CD4-positive, alpha-beta T cell treated with Interleukin-17A for 1 hour (primary cell): Measurements from ENCODE around the gene SYNC.
"Not testable (repeated sequence)": the region's sequence is repeated elsewhere in the genome, so short reads cannot be mapped to it uniquely, and the experiment has no call there.

Experiments used
- DNase-seq: peaks from one replicate; pipeline ENCODE4 v3.0.0-alpha.2; 2020

The SYNC gene

GRCh38 chr1:32686387-32686786 lies 16.2 kb downstream of the SYNC start:
- no peak for DNase-seq

DNA sequence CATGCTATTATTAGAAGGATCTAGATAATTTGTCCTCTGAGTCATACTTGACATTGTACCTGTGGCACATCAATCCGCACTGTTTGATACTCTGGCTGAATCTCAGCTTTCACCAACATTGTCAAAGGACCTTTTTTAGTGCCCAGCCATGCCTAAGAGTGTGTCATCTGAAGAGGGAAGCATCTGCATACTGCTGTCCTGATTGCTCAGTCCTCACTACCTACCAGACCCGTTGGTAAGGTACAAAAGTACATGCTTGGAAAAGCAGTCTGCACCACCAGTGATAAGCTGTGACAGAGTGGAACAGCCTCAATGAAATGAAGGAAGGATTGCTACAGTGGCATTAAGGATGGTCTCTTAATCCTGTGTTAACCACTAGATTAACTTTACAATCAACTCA lies 17.1 kb downstream of the SYNC start:
- no peak for DNase-seq

DNA sequence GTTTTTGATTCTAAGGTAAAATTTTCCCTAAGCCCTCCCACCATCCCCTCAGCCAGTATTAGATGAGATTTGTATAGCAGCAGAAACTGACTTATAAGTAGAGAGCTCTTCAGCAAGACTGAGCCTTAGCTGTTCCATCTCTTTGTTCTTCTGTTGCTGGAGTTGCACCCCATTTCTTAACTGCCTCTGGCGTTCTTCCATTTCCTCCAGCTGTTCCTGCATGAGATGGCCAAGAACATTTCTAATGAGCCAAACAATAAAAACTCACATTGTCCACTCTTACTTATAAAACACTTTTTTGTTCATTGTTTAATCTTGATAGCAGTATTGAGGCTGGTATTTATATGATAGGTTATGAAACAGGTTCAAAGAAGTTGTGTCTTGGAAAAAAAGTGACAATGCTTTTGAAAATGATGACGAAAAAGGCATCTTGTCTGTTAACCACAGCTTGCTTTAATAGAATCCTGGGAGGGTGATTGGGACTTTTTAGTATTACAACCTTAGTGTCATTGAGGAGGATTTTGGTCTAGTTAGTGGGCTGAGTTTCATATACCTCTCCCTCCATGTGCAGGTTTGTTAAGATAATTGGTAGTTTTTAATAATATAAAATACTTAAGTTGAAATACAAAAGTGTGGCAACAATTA lies 18.3 kb downstream of the SYNC start:
- no peak for DNase-seq

GRCh38 chr1:32683397-32683796 lies 19.2 kb downstream of the SYNC start:
- DNase-seq: no peak

DNA sequence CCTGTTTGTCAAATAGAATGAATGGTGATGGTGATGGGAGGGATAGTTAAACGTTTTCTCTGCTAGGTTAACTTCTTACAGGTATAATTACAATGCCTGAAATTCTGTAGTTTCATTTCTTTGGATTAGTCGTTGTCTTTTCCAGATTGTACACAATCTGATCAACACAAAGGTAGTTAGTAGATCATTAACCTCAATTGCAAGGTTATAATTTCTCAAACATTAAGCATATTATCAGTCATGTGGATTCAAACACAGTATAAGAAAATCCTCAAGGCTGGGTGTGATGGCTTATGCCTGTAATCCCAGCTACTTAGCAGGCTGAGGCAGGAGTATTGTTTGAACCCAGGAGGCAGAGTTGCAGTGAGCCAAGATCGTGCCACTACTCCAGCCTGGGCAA lies 20.6 kb downstream of the SYNC start:
- DNase-seq: no peak

DNA sequence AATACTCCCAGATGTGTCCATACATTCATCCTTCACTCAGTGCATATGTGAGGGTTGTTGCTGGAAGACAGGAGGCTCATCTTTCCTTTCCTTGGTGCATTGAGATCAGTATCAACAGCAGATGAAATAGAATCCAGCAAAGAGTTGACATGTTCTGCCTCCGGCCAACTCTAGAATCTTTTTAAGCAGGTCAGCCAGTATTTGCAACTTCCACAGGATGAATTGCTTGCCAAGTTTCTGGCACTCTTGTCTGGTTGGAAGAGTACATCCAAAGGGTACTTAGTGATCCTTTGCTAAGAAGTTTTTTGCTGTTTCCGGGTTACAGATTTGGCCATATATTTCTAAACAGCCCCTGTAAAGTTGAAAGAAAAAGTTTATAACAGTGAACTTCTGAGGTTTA lies 21.1 kb downstream of the SYNC start:
- DNase-seq: no peak

- no peak for DNase-seq
Measured at GRCh38 chr1:32680642-32681041, 21.9 kb downstream of the SYNC start.

- DNase-seq: not testable (repeated sequence)
Measured at GRCh38 chr1:32679993-32680392, 22.6 kb downstream of the SYNC start.

- no peak for DNase-seq
Measured at GRCh38 chr1:32676945-32677344, 25.6 kb downstream of the SYNC start.

- not testable (repeated sequence) for DNase-seq
Measured at GRCh38 chr1:32668716-32669115, 33.9 kb downstream of the SYNC start.

DNA sequence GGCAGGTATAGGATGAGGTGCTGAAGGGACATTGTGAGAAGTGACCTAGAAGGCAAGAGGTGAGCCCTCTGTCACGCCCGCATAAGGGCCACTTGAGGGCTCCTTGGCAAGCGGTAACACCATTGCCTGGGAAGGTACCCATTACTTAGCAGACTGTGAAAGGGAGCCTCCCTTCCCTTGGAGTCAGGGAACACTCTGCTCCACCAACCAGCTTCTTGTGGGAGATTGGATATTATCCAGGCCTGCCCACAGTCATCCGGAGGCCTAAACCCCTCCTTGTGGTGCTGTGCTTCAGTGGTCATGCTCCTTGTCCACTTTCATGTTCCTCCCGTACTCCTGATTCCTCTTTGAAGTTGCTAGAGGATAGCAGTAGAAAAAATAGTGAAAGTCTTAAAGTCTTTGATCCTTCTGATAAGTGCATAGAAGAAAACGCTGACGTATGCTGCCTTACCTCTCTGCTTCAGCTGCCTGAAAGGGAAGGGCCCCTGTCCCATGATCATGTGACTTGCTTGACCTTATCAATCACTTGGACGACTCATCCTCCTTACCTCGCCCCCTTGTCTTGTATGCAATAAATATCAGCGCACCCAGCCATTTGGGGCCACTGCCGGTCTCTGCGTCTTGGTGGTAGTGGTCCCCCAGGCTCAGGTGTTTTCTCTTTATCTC lies 35.5 kb downstream of the SYNC start:
- DNase-seq: no peak

DNA sequence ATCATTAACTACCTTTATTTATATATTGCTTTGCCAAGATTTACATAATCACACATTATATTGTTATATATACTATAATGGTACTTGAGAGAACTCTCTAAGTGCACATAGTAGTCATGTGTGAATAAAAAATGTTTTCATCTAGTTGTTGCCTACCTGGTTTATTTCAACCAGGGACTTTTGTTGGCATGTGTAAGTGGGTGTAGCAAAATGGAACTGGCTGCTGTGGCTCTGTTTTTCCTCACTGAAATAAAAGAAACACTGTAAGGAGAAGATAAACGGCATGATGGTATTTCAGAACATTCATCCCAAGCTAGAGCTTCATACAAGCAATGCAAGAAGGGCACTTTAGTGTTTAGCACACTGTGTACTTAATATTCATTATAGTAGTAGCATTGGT lies 36.7 kb downstream of the SYNC start:
- DNase-seq: no peak

DNA sequence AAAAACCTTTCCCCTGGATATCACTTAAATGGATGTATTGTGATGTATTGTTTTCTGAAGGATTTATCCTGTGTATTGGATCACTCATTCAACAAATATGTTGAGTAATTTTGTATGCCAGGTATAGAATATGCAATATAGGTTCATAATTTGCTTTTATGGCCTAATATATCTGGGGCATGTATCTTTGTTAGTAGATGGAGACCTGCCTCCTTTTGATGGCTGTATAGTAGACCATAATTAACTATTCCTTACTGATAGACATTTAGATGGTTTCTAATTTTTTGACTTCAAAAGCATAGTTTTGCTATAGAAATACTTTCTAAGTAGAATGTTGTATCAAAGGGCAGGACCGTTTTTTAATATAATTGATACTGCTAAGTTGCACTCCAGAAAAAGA lies 43.0 kb downstream of the SYNC start:
- no peak for DNase-seq

DNA sequence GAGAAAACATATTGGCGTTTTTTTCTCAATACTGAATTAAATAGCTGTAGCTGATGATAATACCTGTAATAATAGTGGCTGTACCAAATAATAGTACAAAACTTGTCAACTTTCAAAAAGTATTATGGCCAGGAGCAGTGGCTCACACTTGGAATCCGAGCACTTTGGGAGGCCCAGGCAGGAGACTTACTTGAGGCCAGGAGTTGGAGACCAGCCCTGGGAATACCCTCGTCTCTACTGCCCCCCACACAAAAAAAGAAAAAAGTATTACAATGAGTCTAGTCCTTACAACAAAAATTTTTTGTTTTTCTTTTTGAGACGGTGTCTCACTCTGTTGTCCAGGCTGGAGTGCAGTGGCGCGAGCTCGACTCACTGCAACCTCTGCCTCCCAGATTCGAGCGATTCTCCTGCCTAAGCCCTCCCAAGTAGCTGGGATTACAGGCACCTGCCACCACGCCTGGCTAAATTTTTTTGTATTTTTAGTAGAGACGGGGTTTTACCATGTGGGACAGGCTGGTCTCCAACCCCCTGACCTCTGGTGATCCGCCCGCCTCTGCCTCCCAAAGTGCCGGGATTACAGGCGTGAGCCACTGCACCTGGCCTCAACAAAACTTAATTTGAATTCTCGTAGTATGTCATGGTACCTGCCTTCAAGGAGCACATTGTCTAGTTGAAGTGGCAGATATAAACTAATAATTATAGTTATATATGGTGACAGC lies 50.2 kb downstream of the SYNC start:
- DNase-seq: no peak

GRCh38 chr1:32651461-32652073 lies 51.0 kb downstream of the SYNC start:
- DNase-seq: no peak

GRCh38 chr1:32650752-32651460 lies 51.7 kb downstream of the SYNC start, which contains the start of gene RBBP4:
TSS of gene RBBP4 (plus strand) at chr1:32651208. CDS start at chr1:32651307, 99 bp downstream.
- peak; percentile 98 for DNase-seq

- DNase-seq: peak; percentile 95
Measured at GRCh38 chr1:32650248-32650751, 52.3 kb downstream of the SYNC start, which contains the start of gene ZBTB8OS. TSS of gene ZBTB8OS (minus strand) at chr1:32650550. CDS start at chr1:32650529, 21 bp downstream.

GRCh38 chr1:32647308-32648134 lies 55.0 kb downstream of the SYNC start:
- DNase-seq: no peak

DNA sequence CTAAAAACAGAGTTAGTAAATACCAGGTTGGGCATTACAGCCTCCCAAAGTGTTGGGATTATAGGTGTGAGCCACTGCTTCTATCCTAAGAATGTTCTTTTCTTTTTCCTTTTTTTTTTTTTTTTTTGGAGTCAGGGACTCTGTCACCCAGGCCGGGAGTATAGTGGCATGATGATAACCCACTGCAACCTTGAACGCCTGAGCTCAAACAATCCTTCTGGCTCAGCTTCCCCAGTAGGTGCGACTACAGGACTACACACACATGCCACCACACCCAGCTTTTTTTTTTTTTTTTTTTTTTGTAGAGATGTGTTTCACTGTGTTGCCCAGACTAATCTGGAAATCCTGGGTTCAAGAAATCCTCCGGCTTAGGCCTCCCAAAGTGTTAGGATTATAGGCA lies 58.1 kb downstream of the SYNC start:
- DNase-seq: no peak

- DNase-seq: not testable (repeated sequence)
Measured at GRCh38 chr1:32642292-32642827, 60.2 kb downstream of the SYNC start.

DNA sequence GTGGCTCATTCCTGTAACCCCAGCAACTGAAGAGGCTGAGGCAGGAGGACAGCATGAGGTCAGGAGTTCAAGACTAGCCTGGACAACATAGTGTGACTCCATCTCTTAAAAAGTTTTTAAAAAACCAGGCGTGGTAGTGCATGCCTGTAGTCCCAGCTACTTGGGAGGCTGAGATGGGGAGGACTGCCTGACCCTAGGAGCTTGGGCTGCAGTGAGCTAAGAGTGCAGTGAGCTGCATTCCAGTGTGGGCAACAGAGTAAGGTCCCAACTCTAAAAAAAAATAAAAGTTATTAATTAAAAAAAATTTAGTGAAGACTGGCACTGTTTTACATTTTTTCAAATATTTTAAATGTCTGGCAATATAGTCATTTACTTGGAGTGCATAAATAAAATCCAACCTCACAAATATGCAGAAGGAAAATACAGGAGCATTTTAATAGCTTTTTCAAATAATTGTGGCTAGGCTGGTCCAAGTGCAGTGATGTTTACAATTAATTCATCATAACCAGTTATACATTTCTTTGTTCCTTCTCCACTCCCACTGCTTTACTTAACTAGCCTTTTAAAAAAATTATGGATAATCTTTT lies 63.0 kb downstream of the SYNC start:
- no peak for DNase-seq
